Epithelial cell of esophagus (primary cell): ENCODE data around the gene SSBP3.

Source experiments
- DNase-seq: peaks from one replicate; pipeline ENCODE4 v3.0.0; 2010; ENCODE audit warnings: low read depth
- H3K4me3 ChIP-seq: 2 replicates; pipeline ENCODE4 v1.5.1; 2011; ENCODE audit warnings: mild to moderate bottlenecking, low read length, control low read depth
- CTCF ChIP-seq: IDR thresholded peaks from 2 replicates; pipeline ENCODE4 v1.5.1; 2011; ENCODE audit warnings: low read depth, mild to moderate bottlenecking, low read length, control low read depth, inconsistent platforms; ENCODE audit not compliant: insufficient read depth; ENCODE audit errors: missing control alignments

SSBP3 gene

GRCh38 chr1:54207287-54207686 lies 198.9 kb downstream of the SSBP3 start:
- H3K4me3 ChIP-seq, result no peak overlapping the region
- no peak for TF ChIP-seq CTCF
- DNase-seq, result peak; percentile 28

- no peak for DNase-seq
- no peak for TF ChIP-seq CTCF
- H3K4me3 ChIP-seq, result no peak overlapping the region
These were observed 202.0 kb downstream of the SSBP3 start for GRCh38 chr1:54204199-54204598.

- H3K4me3 ChIP-seq, result peak overlapping the region; percentile 91
- no peak for TF ChIP-seq CTCF
- DNase-seq, result peak; percentile 11
These were observed 205.6 kb downstream of the SSBP3 start for GRCh38 chr1:54200519-54200997.

GRCh38 chr1:54199765-54200518 lies 206.3 kb downstream of the SSBP3 start, which contains the start of the genes CYB5RL and MRPL37:
Gene CYB5RL (minus strand): TSS chr1:54200030. CDS start chr1:54195616, 4,414 bp downstream.
Gene MRPL37 (plus strand): TSS chr1:54200167. CDS start chr1:54200244, 77 bp downstream.
- TF ChIP-seq CTCF, result no peak
- peak; percentile 99 for DNase-seq
- H3K4me3 ChIP-seq, result peak within 1 kb of the TSS; percentile 91

GRCh38 chr1:54199151-54199764 lies 206.9 kb downstream of the SSBP3 start:
- DNase-seq, result peak; percentile 31
- no peak for TF ChIP-seq CTCF
- H3K4me3 ChIP-seq, result peak overlapping the region; percentile 91

- DNase-seq, result no peak
- no peak for TF ChIP-seq CTCF
- H3K4me3 ChIP-seq, result no peak overlapping the region
These were observed 212.7 kb downstream of the SSBP3 start for GRCh38 chr1:54193453-54193852.
